Stimulated activated CD8-positive, alpha-beta memory T cell treated with anti-CD3 and anti-CD28 coated beads, Interleukin-12 subunit alpha, Interleukin-12 subunit beta, amount 100 ng/mL, for 1 hour (primary cell): ENCODE results near the gene MS4A3.
"Not testable (repeated sequence)": the region's sequence is repeated elsewhere in the genome, so short reads cannot be mapped to it uniquely, and the experiment has no call there.

ENCODE experiments used
- DNase-seq: peaks from one replicate; pipeline ENCODE4 v3.0.0-alpha.2; 2020; ENCODE audit warnings: low read depth

The MS4A3 gene, protein sequence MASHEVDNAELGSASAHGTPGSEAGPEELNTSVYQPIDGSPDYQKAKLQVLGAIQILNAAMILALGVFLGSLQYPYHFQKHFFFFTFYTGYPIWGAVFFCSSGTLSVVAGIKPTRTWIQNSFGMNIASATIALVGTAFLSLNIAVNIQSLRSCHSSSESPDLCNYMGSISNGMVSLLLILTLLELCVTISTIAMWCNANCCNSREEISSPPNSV

DNA sequence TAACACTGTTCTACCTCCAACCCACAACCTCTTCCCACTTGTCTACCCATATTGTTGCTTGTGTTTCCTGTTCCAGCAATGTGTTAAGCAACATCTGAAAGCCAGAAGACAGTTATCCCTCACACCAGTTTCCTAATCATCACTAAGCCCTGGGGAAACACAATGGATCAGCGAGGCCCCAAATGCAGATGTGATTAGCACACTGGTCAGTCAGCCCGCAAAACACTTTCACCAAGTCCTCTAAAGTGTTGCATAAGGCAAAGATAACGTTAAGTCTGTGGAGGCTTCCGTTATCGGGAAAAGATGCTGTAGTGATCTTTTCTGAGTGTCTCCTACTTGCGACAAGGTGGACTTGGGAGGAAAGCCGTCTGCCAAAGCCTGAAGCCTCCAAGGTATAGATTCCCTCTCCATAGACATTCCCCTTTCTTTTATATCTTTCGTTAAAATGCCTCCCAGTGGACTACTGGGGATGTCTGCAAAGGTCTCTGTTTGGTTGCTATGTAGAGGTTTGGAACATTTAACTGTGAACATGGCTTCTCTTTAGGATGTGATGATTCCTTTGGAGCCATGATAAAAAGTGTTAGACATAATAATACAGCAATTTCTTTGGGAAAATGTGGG is at the start of gene MS4A3:
Gene MS4A3 (plus strand): TSS at position 317 of the 621 bp plus-strand sequence. CDS start 4,496 bp downstream, outside the sequence.
- no peak for DNase-seq

DNA sequence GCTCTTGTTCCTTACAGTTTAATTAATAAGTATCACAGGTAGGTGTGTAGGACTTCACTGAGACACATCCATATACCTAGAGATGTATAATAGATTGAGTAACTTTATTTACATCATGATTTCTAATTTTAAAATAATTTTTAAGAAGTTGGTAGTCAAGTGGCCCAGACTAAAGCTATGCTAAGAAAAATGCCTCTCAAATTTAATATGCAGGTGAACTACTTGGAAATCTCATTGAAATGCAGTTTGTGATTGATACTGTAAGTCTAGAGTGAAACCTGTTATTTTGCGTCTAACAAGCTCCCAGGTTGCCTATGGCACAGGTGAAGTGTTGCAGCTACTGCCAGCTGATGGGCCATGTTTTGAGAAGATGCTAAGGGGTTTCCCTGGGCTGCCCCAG is 39.6 kb upstream of the MS4A3 start, which contains the start of gene OOSP4B:
Gene OOSP4B (plus strand): TSS at position 301 of the 400 bp plus-strand sequence.
- no peak for DNase-seq

DNA sequence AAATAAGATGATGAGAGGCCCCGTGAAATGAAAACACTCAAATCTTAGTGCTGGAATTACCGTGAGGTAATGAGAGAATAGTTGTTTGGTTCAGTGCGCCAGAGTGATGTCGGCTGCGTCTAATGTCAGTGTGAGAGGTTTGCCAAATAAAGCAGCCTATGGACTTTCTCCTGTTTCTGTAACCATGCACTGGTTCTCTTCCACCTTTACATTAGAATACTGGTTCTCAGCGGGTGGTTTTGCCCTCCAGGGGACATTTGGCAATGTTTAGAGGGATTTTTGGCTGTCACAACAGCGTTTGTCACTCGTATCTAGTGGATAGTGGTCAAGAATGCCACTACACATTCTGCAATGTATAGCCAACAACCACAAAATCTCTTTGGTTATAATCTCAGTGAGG is 38.4 kb upstream of the MS4A3 start:
- no peak for DNase-seq

DNA sequence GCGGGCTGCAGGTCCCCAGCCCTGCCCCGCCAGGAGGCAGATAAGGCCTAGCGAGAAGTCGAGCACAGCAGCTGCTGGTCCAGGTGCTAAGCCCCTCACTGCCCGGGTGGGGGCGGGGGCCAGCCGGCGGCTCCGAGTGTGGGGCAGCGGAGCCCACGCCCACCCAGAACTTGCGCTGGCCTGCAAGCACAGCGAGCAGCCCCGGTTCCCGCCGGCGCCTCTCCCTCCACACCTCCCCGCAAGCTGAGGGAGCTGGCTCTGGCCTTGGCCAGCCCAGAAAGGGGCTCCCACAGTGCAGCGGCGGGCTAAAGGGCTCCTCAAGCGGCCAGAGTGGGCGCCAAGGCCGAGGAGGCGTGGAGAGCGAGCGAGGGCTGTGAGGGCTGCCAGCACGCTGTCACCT is 36.1 kb upstream of the MS4A3 start:
- not testable (repeated sequence) for DNase-seq

DNA sequence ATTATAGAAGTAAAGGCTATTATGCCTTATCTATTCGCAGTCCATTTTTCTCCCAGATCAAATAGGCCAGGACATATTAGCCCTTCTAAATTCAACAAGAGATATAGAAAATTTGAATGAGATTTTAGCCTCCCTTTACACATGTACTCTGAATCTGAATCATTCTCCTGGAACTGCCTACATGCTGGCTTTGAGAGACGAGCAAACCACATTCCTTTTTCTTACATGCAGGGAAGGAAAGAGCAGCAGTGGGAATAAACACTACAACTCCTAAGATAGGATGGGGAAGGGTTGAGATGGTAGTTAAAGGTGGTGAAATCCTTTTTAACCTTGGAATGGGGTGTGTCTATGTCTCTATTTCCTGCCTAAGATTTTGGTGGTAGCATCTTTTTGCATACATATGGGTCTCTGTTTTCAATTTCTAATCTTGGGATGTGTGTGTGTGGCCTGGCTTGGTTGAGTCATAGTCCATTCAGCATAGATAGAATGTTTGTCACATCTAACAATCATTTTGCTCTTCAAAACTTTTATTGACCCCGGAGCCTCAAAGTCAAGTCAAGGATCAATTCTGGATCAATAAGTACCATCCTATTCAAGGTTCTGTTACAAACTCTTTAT is 27.3 kb upstream of the MS4A3 start:
- no peak for DNase-seq

DNA sequence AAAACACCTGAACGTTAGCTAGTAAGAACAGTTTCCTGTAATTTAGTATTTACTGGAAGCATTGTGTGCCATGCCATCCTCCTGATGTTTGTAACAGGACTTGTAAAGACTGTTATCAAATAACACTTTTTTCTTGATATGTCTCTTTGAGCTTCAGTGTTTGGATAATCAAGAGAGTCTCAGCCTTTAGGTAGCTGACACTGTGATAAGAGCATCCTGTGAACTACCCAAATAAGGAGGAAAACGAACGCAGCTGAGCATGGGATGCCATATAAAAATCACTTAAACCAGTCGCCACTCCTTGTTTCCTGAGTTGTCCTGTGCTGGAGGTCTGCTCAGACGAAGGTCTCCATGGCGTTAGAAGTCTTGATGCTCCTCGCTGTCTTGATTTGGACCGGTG is 16.4 kb upstream of the MS4A3 start, which contains the start of gene OOSP2:
Gene OOSP2 (plus strand): TSS at position 301 of the 400 bp plus-strand sequence. CDS start 51 bp downstream, at position 352.
- DNase-seq = no peak

DNA sequence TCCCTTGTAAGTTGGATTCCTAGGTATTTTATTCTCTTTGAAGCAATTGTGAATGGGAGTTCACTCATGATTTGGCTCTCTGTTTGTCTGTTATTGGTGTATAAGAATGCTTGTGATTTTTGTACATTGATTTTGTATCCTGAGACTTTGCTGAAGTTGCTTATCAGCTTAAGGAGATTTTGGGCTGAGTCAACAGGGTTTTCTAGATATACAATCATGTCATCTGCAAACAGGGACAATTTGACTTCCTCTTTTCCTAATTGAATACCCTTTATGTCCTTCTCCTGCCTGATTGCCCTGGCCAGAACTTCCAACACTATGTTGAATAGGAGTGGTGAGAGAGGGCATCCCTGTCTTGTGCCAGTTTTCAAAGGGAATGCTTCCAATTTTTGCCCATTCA is 6.0 kb upstream of the MS4A3 start:
- not testable (repeated sequence) for DNase-seq

DNA sequence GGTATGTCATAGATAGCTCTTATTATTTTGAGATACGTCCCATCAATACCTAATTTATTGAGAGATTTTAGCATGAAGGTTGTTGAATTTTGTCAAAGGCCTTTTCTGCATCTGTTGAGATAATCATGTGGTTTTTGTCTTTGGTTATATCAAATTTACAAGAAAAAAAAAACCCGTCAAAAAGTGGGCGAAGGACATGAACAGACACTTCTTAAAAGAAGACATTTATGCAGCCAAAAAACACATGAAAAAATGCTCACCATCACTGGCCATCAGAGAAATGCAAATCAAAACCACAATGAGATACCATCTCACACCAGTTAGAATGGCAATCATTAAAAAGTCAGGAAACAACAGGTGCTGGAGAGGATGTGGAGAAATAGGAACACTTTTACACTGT is 5.6 kb upstream of the MS4A3 start:
- not testable (repeated sequence) for DNase-seq

DNA sequence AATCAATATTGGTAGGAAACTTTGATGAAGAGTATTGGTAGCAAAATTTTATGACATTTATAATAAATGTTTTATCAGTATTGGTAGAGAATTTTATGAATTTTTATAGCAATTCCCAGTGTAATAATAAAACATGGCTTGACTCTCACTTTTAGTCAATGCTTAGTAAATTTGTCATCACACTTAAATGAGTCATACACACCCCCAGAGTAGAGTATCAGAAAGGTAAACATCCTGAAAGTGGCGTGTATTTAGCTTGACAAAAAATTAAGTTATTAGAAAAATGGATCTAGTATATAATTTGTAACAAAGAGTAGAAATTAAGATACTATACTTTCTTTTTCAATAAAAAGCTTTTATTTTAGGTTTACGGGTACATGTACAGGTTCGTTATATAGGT is 2.6 kb downstream of the MS4A3 start:
- no peak for DNase-seq

DNA sequence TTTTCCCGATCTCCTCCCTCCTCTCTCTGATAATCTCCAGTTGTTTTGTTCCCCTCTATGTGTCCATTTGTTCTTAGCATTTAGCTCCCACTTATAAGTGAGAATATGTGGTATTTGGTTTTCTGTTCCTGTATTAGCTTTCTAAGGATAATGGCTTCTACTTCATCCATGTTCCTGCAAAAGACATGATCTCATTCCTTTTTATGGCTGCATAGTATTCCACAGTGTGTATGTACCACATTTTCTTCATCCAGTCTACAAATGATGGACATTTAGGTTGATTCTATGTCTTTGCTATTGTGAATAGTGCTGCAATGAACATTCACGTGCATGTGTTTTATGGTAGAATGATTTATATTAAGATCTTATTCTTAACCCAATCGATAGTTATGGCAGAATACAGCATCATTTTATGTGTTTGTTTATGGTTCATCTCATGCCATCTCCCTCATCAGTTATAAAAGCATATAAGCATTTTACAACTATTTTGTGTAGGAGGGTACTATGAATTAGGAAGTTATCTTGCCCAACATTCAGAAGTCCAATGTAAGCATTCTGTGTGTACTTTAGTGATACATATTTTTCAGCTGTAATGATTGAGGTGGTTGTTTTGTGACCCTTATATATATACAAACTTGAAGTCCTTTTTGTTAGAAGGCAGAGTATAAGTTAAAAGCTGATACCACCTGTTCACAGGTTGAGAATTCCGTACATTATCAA is 3.2 kb downstream of the MS4A3 start:
- DNase-seq = no peak

DNA sequence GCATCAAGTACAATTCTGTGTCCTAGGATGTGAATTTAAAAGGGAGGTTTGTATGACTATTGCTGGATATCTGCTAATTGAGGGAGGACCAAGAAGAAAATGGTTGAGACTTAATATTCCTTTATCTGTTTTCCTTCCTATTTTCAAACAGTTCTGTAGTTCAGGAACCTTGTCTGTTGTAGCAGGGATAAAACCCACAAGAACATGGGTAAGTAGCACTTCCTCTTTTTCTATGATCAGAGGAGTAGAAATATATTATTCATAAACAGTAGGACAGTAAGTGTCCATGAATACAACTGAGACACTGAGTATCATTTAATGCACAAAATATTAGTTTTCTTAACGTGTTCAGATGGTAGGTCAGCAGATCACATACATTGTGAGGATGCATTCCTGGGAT is 7.6 kb downstream of the MS4A3 start:
- no peak for DNase-seq

DNA sequence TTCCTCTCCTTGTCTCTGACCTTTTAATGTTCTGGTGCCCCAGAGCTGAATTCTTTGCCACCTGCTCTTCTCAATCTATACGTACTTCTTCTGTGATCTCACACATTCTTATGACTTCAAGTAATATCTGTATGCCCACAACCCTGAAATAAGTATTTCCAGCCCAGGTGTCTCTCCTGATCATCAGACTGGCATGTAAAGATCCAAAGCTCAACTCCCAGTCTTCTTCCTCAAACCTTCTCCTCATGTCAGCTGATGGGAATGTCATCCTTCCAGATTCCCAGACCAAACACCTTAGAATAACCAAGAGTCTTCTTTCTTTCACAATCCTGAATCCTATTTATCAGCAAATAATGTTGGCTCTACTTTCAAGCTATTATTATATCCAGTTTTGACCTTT is 9.3 kb downstream of the MS4A3 start:
- no peak for DNase-seq

DNA sequence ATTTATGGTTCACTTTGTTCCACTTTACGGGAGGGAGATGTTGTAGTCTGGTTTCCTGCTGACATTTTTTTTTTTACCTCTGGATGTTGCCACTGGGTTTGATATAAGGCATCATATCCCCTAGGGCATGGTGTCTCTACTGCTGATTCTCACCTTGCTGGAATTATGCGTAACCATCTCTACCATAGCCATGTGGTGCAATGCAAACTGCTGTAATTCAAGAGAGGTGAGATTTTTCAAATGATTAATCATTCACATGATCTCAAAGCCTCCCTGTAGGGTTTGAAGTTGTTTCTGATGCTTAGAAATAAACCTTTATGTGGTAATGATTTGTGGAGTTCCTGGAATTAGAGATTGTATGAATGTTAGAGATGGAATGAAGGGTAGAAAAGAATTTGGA is 13.0 kb downstream of the MS4A3 start:
- DNase-seq = no peak

DNA sequence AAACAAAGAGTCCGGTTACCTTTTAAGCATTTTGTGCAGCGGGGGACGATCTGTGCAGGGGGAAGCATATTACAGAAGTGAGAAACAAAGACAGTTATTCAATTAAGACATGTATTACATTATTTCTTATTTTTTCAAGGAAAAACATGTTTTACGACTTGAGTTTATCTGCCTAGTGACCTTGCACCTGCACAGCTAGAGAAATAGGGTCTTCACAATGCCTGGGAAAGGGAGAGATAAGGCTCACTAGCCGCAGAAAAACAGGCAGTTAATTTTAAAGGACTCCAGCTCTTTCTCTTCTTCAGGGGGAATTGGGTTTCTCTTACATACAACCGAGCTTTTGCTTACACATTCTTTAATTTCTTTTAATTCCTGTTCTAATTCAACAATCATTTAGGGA is 15.2 kb downstream of the MS4A3 start:
- not testable (repeated sequence) for DNase-seq

DNA sequence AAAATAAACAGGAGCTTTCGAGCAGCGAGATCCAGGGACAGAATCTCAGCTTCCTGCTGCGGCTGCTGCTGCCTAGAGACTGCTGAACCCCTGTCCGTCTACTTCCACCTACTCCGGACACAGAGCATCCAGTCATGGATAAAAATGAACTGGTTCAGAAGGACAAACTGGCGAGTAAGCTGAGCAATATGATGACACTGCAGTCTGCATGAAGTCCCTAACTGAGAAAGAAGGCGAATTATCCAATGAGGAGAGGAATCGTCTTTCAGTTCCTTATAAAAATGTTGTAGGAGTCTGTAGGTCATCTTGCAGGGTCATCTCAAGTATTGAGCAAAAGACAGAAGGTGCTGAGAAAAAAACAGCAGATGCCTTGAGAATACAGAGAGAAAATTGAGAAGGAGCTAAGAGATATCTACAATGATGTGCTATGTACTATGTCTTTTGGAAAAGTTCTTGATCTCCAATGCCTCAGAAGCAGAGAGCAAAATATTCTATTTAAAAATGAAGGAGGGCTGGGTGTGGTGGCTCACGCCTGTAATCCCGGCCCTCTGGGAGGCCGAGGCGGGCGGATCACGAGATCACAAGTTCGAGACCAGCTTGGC is 20.9 kb downstream of the MS4A3 start:
- no peak for DNase-seq

DNA sequence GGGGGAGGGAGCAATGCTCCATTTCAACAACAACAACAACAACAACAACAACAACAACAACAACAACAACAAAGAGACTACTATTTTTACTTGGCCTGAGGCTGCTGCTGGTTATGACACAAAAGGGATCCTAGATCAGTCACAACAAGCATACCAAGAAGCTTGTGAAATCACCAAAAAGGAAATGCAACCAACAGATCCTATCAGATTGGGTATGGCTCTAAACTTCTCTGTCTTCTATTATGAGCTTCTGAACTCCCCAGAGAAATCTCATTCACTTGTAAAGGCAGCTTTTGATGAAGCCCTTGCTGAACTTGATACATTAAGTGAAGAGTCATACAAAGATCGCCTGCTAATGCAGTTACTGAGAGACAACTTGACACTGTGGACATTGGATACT is 21.5 kb downstream of the MS4A3 start:
- no peak for DNase-seq

DNA sequence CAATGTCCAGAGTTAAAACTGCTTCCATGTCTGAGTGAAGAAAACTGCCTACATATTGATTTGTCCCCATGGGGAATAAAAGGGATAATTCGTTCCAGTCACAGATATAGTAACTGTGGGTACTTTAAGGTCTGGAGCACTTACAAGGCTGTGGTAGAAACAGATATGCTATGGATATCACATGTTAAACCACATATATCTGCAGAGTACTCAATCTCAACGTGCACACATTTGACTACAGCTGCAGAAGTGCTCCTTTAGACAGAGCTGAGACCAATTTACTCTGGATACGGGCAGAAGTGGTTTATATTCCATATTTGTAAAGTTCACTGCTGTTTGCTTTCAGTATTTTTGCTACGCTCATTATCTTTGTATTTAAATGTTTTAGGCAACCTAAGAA is 22.3 kb downstream of the MS4A3 start:
- no peak for DNase-seq

DNA sequence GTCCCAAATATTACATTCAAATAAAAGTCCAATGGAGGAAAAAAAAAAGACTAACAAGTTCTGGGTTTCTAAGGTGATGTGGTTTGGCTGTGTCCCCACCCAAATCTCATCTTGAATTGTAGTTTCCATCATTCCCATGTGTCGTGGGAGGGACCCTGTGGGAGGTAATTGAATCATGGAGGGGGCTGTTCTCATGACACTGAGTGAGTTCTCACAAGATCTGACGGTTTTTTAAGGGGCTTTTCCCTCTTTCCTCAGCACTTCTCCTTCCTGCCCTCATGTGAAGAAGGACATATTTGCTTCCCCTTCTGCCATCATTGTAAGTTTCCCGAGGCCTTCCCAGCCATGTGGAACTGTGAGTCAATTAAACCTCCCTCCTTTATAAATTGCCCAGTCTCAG is 24.1 kb downstream of the MS4A3 start:
- DNase-seq = no peak

DNA sequence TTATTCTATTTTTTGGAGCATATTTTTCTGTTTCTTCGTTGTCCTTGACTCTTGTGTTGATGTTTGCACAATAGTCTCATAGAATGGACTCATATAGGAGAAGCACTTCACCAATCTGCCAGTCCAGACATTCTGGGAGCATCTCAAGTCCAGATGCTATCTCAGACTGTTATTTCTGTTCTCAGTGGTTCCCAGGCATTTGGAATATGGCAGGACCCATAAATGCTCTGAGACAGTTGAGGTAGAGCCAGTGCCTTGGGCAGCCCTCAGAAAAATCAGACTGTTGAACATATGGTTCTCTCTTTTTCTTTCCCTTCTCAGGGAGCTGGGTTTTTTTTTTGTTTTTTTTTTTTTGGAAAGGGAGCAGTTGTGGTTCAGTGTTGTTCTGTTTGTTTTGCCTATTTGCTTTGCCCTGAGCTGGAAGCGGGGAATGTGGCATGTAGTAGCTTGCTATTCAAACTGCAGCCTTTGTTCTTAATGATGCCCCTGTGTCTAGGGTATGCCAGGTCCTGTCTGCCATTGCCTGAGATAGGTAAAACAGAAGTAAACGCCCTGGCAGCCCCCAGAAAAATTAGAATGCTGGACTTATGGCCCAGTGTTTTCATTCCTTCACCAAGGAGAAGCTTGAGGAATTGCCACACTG is 28.3 kb downstream of the MS4A3 start:
- DNase-seq = no peak

DNA sequence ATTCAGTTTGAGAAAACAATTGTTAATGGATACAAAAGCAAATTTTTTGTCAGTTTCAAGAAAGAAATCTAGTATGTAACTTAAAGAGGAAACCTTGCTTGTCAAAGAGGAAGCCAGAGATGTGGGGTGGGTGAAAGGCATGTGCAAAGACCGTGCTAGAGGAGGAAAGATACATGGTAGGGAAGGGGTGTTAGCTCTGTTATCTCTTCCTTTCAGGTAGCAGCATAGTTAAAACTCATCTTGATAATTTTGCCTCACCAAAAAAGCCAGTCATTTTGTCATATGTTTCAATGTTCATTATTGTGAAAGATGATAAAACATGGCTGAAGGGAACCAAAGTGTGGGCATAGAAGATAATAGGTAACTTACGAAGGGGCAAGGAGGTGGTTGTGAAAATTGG is 29.4 kb downstream of the MS4A3 start:
- DNase-seq = no peak

DNA sequence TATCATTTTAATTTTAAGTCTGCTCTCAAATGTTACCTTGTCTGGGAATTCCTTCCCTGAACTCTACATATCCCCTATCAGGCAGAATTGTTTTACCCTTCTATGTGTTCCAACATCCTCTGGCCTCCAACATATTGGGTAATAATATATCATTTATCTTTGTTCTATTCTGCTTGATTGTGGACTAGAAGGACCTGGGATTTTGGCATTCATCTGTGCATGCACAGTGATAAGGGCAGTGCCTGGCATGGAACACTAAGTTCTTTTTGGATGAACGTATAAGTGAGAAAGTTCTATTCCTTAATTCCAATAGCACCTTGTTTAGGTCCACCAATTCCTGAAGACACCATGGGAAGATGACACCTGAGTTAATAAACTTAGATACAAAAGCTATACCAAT is 30.8 kb downstream of the MS4A3 start:
- no peak for DNase-seq

DNA sequence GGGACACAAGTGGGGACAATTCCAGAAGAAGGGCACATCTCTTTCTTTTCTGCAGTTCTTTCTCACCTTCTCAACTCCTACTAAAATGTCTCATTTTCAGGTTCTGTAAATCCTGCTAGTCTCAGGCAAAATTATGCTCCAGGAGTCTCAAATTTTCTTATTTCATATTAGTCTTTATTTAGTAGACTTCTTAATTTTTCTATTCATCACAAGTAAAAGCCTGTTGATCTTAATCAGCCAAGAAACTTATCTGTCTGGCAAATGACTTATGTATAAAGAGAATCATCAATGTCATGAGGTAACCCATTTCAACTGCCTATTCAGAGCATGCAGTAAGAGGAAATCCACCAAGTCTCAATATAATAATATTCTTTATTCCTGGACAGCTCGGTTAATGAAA is 31.9 kb downstream of the MS4A3 start, which contains the start of gene MS4A2:
Gene MS4A2 (plus strand): TSS at position 301 of the 400 bp plus-strand sequence. CDS start 102 bp downstream, outside the sequence.
- no peak for DNase-seq
